Inflammatory macrophage (primary cell): ENCODE results near the gene ARHGEF1.
A peak's percentile ranks its signal among the peaks of the same experiment; 100 is the strongest.

ENCODE experiments used
- DNase-seq, 2 donors: peaks; one replicate each; pipeline ENCODE4 v3.0.0-alpha.2; 2020 to 2022
- total RNA-seq, 18 experiments: gene quantifications; one replicate each; lab custom pipeline; 2026; ENCODE audit warnings: mixed read lengths in 6 of 18, inconsistent platforms in 2 of 18; lab: John Stamatoyannopoulos, UW

ARHGEF1 gene, protein sequence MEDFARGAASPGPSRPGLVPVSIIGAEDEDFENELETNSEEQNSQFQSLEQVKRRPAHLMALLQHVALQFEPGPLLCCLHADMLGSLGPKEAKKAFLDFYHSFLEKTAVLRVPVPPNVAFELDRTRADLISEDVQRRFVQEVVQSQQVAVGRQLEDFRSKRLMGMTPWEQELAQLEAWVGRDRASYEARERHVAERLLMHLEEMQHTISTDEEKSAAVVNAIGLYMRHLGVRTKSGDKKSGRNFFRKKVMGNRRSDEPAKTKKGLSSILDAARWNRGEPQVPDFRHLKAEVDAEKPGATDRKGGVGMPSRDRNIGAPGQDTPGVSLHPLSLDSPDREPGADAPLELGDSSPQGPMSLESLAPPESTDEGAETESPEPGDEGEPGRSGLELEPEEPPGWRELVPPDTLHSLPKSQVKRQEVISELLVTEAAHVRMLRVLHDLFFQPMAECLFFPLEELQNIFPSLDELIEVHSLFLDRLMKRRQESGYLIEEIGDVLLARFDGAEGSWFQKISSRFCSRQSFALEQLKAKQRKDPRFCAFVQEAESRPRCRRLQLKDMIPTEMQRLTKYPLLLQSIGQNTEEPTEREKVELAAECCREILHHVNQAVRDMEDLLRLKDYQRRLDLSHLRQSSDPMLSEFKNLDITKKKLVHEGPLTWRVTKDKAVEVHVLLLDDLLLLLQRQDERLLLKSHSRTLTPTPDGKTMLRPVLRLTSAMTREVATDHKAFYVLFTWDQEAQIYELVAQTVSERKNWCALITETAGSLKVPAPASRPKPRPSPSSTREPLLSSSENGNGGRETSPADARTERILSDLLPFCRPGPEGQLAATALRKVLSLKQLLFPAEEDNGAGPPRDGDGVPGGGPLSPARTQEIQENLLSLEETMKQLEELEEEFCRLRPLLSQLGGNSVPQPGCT
- 28.3 to 139 (median 93.8) reads per million in 18 experiments for total RNA-seq

DNA sequence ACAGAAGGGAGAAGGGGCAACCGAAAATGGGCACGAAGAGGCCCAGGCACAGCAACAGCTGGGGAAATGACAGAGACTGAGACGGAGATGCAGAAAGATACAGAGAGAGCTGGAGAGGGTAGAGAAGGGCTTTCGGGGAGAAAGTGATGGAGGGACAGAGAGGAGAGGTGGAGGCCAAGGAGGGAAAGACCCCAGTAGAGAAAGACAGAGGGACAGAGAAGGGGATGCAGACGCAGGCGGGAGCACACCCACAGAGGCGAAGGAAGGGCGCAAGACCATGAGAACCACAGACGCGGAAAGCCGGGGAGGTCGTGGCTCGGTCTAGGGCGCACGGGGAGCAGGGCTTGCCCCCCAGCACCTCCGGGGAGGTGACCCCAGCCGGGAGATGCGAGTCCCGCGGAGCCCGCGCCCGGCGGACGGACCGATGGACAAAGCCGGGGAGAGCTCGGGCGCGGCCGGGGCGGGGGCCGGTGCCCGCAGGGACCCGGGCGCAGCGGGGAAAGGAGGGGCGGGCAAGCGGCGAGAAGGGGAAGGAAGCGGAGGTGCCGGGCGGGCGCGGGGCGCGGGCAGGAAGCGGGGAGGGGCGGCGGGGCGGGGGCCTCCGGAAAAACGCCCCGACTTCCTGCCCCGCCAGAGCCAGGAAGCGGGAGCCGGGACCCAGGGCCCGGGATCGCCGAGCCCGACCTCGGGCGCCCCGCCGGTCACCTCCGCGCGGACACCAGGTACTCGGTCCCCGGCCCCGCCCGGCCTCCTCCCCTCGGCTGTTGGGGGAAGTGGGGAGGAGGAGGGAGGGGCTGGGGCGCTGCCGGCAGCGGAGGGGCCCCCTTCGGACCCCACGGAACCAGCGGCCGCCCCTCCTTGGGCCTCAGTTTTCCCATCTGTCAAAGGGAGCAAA lies at the start of gene ARHGEF1:
Gene ARHGEF1, plus strand, starts transcription at position 617 of the 895 bp plus-strand sequence. CDS start 4,899 bp downstream, outside the sequence.
- peak; percentile 45 to 63 for DNase-seq

DNA sequence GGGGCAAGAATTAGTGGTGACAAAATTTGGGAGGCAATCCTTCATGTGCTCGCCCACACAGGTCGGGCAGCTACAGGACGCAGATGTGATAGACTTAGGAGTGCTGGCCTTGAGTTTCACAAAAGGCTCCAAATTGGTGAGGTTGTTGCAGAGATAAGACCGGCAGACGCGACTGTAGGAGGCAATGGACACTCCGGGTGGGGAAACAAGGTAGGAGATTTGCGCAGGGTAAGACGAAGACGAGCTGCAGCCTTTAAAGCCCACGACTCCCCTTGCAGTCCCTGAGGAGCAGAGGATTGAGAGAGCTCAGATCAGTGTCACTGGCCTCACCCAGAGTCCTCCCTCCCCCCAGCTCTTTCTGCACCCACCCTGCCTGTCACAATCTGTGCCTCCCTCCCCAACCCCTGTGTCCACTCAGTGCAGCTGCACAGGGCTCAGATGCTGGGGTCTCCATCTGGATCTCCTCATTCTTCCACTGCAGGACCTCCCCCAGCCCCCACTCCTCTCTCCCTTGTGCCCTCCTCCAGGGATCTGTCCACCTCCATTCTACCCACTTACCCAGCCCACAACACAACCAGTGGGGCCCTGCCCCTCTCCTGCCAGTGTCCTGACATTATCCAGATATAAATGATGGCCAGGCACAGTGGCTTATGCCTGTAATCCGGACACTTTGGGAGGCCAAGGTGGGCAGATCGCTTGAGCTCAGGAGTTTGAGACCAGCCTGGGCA lies 44.8 kb upstream of the ARHGEF1 start:
- DNase-seq, result no peak

DNA sequence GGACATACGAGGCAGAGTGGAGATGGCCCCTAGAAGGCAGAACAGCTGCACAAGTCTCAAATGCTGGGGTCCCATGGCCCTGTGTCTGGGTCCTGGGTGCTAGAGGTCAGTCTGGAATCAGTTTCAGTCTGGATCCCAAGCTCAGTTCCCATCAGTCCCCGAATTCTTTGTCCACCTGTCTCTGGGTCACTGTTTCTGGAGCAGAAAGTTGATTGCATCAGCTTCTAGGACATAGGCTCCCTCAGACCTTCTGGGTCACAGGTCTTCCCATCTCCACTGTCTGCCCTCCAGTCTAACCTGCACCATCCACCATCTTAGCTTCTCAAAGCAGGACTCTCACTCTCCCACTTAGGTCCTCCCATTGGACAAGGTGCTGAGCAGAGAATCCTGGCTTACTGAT lies 43.8 kb upstream of the ARHGEF1 start:
- no peak for DNase-seq

DNA sequence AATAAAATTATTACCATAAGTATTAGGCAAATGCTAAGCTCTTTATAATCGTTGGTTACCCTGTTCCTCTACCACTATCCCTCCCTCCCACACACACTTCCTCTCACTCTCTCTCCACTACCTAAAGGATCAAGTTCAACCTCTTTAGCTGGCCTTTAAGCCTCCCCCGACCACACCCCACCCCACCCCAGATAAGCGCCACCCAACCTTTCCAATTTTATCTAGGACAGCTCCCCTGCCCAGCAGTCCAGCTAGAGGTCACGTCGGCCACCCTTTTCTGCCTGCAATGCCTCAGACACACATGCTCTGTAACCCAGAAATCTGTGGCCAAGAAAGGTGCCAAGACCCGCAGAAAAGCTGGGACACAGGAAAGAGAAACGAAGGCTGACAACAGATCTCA lies 39.6 kb upstream of the ARHGEF1 start:
- DNase-seq, result no peak

DNA sequence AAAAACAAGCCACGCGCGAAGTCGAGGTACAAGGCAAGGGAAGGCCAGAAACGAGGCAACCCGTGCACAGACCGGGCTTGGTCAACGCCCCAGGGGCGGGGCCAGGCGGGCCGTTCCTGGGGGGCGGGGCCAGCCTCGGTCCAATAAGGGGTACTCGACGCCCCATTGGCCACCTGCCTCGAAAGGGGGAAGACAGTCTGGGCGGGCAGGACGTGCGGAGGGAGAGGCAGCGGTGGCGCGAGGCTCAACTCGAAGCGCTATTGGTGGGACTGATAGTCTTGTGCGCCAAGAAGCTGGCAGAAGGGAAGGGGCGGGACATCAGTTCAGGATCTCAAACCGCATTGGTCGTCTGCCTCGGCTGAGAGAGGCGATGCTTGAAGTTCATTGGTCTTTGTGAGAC lies 38.4 kb upstream of the ARHGEF1 start, which contains the start of gene LYPD4:
Gene LYPD4, minus strand, starts transcription at position 83 of the 400 bp plus-strand sequence. CDS start 5,398 bp downstream, outside the sequence.
- DNase-seq, result no peak

DNA sequence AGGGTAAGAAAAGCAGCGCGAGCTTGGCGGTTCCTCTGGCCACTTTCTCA lies 38.2 kb upstream of the ARHGEF1 start, which contains the start of gene DMRTC2:
Gene DMRTC2, plus strand, starts transcription at position 42 of the 50 bp plus-strand sequence. CDS start 2,387 bp downstream, outside the sequence.
- no peak for DNase-seq

DNA sequence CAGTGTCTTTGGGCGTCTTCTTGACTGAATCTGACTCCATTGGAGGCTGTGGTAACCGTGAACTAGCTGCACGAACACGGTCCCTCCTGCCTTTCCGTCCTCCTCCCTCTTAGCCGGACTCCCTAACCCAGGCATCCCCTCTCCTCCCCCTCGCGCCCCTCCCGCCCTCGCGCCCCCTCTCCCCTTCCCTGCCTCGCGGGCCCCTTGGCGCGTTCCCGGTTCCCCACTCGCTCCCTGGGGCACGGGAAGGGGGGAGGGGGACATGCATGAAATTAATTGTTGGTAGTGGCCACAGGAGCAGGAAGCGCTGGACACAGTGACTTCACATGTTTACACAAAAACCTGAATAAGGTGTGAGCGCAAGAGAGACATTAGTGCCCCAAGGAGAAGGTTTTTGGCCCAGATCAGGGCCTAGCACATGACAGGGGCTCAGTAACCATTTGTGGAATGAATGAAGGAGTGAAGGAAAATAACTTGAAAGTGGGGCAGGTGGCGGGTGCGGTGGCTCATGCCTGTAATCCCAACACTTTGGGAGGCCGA lies 37.9 kb upstream of the ARHGEF1 start:
- DNase-seq, result no peak

DNA sequence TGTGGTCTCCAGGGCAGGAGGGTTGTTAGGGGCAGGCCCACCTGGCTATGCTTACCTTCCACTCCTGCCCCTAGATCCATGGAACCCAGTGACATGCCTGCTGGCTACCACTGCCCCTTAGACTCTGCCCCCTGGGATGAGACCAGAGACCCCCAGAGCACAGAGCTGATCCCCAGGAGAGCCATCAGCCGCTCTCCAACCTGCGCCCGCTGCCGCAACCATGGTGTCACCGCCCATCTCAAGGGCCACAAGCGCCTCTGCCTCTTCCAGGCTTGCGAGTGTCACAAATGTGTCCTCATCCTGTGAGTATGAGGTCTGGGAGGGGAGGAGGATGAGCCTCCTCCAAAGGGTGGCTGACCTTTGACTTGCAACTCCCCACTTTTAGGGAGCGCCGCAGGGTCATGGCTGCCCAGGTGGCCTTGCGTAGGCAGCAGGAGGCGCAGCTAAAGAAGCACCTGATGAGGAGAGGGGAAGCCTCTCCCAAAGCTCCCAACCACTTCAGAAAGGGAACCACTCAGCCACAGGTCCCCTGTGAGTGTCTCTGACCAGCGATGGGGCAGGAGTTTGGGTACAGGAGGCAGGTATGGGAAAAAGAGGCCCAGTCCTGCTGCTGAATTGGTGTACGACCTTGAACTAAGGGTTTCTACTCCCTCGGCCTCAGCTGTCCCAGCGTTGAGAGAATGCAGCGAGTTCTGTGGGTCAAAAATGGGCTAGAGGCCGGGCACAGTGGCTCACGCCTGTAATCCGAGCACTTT lies 35.5 kb upstream of the ARHGEF1 start:
- no peak for DNase-seq

DNA sequence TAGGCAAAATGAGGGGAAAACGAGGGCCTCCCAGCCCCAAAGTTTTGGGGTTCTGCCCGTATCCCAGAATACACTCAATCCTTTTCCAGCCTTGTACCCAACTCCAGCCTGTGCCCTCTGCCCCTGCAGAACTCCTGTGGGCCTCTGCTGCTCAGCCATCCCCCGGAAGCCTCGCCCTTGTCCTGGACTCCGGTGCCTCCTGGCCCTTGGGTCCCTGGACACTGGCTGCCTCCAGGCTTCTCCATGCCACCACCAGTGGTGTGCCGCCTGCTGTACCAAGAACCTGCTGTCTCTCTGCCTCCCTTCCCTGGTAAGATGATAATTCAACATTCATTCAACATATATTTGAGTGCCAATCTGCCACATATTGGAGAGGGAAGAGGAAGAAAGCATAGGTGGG lies 34.3 kb upstream of the ARHGEF1 start:
- no peak for DNase-seq

DNA sequence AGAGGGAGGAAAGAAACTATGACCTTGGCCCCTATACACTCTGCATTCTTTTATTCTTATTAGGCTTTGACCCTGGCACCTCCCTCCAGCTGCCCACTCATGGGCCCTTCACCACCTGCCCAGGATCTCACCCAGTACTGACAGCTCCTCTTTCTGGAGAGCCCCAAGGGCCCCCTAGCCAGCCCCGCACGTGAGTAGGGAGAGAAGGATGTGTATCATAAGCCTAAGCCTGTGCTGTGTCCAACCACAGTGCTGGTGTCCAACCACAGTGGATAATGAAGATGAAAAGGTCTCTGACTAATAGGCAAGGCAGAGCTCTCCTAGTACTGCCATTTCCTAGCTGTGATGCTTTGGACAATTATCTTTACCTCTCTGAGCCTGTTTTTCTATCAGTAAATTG lies 33.9 kb upstream of the ARHGEF1 start:
- no peak for DNase-seq

DNA sequence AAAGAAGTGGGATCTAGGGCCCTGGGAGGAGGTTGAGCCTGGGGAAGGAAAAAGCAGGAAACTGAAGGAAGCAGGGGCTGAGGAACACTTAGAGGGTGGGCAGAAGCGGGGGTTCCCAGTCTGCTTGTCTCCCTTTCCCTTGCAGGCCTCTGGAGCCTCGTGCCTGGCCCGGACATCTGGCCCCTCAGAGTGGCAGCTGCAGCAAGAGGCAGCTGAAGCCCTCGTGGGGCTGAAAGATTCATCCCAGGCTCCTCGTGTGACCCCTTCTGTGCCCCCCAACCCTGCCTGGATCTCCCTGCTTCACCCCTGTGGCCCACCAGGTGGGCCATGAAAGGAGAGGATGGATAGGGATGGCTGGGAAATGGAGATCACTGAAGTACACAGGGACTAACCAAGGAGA lies 32.6 kb upstream of the ARHGEF1 start:
- DNase-seq, result no peak

DNA sequence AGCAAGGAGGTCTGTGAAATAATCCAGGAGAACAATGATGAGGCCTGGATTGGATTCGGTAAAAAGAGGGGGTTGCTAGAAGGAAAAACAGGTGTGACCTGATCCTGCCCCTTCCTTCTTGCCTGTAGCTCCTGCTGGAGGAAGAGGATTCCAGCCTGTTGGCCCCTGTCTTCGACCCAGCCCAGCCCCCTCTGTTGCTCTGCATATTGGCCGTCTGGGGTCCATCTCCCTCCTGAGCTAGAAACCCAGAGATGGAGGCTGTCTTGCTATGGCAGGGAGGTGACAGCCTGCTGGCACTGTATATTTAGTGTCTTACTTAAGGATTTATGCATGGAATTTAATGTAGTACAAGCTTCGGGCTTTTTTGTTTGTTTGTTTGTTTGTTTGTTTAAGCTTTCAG lies 31.5 kb upstream of the ARHGEF1 start:
- DNase-seq, result no peak

DNA sequence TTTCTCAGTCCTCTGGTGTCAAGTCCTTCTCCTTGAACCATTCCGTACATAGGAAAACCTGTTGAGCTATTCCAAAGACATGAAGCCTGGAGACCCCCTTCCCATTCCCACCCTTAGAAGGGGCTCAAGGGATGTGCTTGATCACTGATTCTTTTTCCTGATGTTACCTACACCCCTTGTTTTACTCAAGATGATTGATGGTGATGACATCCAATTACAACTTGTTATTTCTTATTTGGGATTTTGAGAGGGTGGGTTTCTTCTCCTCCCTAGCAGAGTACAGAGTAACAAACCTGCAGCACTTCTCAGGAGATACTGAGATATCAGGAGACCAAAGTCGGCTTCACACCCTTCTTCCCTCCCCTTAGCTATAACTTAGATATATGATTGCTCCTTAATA lies 29.6 kb upstream of the ARHGEF1 start:
- no peak for DNase-seq

DNA sequence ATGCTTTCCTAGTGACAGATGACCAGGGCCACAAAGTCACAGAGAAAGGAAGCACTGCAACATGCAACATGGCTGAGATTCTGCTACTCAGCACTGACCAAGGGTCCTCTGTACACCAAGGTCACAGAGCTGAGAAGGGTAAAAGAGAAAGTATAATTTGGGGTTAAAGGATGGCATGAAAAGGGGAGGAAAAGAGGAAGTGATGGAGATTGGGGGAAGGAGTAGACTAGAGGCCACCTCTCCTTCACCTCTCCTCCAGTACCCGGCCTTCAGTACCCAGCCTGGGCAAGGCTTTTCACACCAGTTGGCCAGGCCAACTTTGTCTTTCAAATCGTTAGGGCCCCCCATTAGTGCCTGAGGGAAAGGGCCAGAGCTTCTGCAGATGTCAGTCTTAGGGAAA lies 29.2 kb upstream of the ARHGEF1 start:
- DNase-seq, result no peak

DNA sequence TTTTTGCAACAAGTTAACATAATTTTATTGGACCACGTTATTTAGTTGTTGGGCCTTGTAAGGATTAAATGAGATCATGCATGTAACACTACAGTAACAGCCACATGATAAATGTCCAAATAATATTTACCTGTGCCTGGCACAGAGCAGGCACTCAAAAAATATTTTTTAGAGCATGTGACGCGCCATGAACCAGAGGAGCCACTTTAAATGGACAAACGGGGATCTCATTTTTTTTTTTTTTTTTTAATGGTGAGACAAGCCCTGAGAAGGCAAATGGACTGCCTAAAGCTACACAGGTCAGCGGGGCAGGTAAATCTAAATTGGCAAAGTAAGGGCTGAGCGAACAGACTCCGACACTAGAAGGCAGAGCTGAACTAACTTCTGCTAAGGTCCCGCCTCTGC lies 23.8 kb upstream of the ARHGEF1 start:
- no peak for DNase-seq

DNA sequence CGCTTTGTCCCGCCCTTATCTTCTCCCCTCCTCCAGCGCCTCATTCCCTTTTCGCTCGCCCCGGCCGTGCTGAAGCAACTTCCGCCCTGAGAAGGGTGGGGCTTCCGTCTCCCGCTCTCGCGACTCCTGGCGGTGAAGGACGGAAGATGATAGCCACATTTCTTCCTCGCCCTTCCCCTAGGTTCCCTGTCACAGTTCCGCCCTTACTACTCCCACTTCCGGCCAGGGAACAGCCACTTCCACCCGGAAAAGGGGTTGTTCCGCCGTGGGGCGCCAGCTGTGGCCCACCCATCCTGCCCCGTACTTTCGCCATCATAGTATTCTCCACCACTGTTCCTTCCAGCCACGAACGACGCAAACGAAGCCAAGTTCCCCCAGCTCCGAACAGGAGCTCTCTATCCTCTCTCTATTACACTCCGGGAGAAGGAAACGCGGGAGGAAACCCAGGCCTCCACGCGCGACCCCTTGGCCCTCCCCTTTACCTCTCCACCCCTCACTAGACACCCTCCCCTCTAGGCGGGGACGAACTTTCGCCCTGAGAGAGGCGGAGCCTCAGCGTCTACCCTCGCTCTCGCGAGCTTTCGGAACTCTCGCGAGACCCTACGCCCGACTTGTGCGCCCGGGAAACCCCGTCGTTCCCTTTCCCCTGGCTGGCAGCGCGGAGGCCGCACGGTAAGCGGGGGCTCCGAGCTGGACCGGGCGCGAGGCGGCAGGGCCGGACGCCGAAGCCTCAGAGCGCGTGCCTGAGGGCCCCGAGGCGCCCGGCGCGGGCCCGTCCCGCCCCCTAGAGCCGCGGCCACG lies 23.2 kb upstream of the ARHGEF1 start, which contains the start of gene RPS19:
Gene RPS19, plus strand, starts transcription at position 638 of the 801 bp plus-strand sequence. CDS start 520 bp downstream, outside the sequence.
- DNase-seq, result peak; percentile 99

DNA sequence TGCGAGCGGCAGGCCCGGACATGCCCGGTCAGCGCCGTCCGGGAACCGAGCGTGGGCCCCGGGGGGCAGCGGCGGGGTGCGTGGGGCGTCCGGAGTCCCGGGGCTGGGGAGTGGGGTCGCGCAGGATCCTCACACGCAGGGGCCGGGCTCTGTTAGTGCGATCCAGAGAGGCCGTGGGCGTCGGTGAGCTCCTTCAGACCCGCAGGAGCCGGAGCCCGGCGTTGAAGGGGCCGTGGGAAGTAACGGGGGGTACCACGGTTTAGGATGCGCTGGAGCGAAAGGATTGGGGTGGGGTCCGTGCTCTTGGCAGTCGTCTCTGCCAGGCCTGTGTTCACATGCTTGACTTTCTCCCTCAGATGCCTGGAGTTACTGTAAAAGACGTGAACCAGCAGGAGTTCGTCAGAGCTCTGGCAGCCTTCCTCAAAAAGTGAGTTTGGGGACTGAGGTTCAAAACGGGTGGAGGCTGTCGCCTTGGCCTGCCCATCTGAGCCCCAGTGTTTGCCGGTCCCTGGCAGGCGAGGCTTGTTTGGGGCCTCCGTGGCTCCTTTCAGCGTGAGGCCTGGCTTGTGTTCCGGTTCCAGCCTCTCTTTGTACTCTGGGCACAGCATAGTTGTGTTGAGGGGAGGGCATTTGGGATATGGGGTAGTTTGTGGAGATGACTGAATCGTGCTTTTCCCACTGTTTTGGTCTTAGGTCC lies 22.4 kb upstream of the ARHGEF1 start:
- DNase-seq, result peak; percentile 7 to 29

DNA sequence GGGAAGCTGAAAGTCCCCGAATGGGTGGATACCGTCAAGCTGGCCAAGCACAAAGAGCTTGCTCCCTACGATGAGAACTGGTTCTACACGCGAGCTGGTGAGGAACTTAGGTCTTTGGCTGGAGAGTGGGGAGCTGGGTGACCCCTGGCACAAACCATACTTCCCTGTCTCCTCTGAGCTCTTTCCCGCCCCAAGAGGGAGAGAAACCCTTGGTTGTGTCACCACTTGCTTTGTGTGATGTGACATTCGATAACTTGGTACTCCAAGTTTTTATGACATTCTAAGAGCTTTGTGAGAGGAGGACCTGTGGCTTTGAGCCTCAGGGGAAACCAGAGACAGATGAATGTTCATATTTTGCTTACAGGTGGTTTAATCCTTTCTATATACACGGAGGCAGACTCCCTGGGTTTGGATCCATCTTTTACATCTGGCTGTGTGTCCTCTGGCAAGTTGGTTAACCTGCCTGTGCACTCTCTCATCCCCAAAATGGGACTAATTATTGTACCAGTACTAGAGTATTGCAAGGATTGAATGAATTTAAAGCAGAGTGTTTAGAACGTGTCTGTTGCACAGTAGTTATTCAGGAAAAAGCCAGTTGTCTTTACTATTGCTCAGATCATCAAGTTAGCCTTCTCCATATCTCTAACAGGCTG lies 21.7 kb upstream of the ARHGEF1 start:
- peak; percentile 37 to 39 for DNase-seq

DNA sequence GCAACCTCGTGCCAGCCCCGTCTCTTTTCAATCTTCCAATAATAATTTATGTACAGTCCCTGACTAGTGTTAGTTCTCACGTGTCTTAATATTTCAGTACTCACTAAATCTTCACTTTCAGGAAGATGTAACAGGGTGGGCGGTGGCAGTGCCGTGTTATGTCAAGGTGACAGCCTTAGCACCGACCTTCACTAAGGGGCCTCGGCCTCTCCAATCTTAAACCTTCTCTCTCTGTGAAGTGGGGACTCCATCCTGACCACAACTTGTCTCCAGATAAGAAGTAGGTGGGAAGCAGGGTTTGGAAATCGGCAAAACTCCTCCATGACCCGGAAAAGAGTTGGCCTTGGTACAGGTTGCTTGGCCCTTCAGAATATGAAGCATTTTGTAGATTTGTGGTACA lies 21.1 kb upstream of the ARHGEF1 start:
- DNase-seq, result no peak
